GM12891 (cell line): ENCODE data around the gene FGF12.

ENCODE experiments used
- POLR2A ChIP-seq: IDR thresholded peaks from 2 replicates; pipeline ENCODE4 v1.6.1; 2011; ENCODE audit warnings: low read depth, low read length, control low read depth
- SPI1 ChIP-seq: IDR thresholded peaks from 2 replicates; pipeline ENCODE4 v1.6.1; 2011; ENCODE audit warnings: low read depth, low read length, control low read depth

GRCh38 chr3:192091831-192092230 is 635.5 kb downstream of the FGF12 start:
- TF ChIP-seq SPI1 (no peak), POLR2A (no peak)
